SKM-1 treated with dmso at 0.1 percent for 144 hours (cell line): ENCODE measurements around the gene DEFB131B.
"Not testable (repeated sequence)": the region's sequence is repeated elsewhere in the genome, so short reads cannot be mapped to it uniquely, and the experiment has no call there.

ENCODE experiments used
- DNase-seq: peaks from one replicate; lab custom pipeline; 2025; ENCODE audit not compliant: unreplicated experiment; lab: John Stamatoyannopoulos, UW

DEFB131B gene, protein sequence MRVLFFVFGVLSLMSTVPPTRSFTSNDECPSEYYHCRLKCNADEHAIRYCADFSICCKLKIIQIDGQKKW

DNA sequence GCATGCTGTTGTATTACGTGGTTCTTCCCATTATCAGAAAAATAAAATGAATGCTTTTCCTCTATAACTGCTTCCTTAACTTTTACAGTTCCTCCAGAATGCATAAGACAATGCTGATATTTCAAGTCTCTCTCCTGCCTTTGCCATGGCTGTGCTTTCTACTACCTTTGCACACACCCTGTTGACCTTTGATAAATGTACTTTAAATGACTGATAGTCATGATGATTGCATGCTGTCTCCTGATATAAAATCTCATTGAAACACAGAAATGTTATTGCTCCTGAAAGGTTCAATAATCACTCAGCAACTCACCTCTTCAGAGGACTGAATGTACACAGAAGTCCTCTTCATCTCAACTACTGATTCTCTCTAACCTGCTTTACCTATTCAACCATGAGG, at the start of gene DEFB131B:
TSS of gene DEFB131B (plus strand) at position 395 of the 400 bp plus-strand sequence. CDS start at position 395, 0 bp downstream.
- not testable (repeated sequence) for DNase-seq

DNA sequence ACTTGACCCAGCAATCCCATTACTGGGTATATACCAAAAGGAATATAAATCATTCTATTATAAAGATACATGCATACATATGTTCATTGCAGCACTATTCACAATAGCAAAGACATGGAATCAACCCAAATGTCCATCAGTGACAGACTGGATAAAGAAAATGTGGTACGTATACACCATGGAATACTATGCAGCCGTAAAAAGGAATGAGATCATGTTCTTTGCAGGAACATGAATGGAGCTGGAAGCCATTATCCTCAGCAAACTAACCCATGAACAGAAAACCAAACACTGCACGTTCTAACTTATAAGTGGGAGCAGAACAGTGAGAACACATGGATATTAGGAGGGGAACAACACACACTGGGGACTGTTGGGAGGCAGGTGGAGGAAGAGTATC, 49.0 kb upstream of the DEFB131B start:
- DNase-seq = not testable (repeated sequence)

DNA sequence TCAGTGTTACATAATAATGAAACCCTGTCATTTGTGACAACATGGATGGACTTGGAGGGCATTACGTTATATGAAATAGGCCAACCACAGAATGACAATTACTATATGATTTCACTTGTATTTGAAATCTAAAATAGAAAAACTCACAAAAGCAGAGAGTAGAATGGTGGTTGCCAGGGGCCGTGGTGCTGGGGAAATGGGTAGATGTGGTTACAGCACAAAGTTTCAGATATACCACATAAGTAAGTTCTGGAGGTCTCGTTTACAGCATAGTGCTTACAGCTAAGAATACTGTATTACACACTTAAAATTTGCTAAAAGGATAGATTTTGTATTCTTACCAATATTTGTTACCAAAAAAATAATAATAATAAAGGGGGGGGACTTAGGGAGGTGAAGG, 48.6 kb upstream of the DEFB131B start:
- not testable (repeated sequence) for DNase-seq

DNA sequence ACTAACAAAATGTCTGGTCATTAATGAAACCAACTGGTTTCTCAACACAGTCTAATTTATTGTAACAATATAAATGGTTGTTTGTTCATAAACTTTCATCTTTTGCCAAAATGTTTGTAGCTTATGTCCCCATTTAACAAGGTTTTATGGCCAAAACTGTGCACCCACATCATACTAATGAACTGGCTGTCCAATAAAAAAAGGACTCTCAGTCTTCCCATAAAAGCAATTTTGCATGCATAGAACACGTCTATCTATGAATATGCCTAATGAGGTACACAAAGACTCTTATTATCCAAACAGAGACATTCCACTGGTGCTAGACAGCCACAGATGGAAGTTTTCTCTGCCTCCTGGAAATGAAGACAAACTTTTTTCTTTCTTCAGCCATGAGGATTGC, 45.4 kb upstream of the DEFB131B start, which contains the start of gene DEFB108B:
TSS of gene DEFB108B (plus strand) at position 390 of the 400 bp plus-strand sequence. CDS start at position 390, 0 bp downstream.
- not testable (repeated sequence) for DNase-seq

DNA sequence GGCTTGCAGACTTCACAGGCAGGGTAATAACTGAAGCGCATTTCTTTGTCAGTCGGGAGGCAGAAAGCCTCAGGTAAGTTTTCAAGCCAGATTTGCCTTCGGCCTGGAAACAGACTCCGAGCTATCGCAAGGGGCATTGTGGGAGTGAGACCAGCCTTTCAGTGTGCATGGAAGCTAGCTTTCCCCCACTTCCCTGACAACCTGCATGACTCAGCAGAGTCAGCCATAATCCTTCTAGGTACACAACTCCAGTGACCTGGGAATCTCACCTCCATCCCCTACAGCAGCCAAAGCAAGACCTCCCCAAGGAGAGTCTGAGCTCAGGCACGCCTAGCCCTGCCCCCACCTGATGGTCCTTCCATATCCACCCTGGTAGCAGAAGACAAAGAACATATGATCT, 35.5 kb upstream of the DEFB131B start:
- not testable (repeated sequence) for DNase-seq

DNA sequence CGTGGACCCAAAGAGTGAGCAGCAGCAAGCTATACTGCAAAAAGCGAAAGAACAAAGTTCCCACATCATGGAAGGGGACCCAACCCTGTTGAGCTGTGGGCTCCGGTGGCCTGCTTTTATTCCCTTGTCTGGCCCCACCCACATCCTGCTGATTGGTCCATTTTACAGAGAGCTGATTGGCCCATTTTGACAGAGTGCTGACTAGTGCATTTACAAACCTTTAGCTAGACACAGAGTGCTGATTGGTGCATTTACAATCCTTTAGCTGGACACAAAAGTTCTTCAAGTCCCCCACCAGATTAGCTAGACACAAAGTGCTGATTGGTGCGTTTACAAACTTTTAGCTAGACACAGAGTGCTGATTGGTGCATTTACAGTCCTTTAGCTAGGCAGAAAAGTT, 34.9 kb upstream of the DEFB131B start:
- not testable (repeated sequence) for DNase-seq

DNA sequence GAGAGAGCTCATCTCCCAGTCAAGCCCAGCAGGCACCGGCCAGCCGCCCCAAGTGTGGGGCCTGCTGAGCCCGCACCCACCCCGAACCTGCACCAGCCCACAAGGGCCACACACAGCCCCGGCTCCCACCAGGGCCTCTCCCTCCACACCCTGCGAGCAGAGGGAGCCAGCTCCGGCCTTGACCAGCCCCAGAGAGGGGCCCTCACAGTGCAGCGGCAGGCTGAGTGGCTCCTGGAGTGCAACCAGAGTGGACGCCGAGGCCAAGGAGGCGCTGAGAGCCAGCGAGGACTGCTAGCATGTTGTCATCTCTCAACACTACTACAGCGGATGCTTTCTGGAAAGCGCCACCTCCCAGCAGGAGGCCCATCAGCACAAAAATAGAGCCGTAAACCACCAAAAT, 34.4 kb upstream of the DEFB131B start:
- no peak for DNase-seq

DNA sequence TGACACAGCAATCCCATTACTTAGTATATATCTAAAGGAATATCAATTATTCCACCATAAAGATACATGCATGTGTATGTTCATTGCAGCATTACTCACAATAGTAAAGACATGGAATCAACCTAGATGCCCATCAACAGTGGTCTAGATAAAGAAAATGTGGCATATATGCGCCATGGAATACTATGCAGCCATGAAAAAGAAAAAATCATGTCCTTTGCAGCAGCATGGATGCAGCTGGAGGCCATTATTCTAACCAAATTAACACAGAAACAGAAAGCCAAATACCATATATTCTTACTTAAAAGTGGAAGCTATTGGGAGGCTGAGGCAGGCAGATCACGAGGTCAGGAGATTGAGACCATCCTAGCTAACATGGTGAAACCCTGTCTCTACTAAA, 24.4 kb upstream of the DEFB131B start:
- not testable (repeated sequence) for DNase-seq

DNA sequence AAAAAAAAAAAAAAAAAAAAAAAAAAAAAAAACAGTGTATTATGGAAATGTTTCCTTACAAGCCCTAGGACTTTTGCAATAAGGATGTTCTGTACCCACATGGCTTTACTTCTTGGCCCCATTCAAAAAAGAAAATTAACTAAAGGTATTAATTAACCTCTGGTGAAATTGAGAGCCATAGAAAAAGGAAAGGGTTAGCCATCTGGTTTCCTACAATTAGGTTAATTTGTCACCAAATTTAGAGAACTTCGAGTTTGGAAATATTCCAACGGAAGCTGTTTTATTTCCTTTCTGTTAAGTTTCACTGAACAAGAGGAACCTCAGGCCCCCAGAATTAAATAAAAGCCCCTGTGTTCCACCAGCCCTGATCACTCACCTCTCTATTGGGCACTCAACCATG, 22.4 kb upstream of the DEFB131B start:
- DNase-seq = not testable (repeated sequence)

DNA sequence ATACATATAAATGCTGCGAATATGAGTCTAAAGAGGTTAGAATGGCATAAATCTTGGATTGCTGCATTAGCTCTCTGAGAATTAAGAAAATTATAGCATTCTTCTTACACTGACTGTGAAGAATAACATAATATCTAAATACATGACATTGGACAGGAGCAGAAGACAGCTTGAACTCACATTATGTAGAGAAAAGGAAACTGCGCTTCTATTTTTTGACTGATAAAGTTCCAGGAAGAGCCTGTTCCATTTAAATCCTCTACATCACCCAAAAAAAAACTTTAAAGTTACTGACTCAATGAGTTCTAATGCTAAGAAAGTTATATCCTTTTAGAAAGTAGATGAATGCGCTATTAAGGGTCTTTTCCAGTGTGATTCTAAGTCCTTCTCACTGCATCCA, 17.4 kb upstream of the DEFB131B start:
- DNase-seq = not testable (repeated sequence)

DNA sequence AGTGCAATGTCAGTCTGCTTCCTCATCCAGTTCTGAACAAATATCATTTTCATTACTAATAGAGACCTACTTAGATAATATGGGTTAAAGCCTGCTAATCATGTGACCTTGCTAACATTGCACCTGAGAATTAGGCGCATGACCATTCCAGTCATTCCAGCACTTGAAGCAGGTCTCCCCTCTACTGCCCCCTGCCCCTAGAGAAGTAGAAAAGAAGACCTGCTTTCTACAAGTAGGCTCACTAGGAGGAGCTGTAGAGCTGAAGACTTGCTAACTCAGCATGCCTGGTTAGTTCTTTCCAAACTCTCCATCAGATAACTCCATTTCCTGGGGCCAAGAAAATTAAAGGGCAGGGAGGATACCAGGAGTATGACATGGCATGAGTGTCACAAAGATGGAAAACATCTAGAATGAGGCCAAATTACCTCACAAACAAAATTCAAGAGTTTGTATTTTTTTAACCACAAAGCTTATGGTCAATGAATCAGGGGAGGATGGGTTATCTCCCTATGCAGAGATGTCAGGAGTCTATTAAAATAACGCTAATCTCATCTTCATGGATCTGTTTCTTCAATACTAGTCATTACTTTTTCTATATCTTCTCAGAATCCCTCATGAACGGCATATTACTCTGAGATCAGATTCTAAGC, 14.2 kb upstream of the DEFB131B start:
- peak; percentile 0 for DNase-seq

DNA sequence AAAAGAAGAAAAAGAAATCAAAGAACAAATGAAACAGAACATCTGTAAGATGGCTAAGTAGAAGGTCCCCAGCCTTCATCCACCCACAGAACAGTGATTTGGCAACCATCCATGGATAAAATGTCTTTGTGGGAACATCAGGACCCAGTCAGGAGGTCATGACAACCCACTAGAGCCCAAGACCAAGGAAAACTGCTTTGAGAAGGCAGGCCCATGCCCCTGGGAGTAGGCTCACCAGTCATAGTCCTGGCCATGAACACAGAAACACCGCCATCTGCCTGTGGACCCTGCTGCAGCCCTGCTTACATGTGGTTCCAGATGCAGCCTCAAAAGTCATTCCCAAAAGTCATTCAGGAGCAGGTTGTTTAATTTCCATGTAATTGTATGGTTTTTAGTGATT, 11.0 kb upstream of the DEFB131B start:
- DNase-seq = not testable (repeated sequence)

DNA sequence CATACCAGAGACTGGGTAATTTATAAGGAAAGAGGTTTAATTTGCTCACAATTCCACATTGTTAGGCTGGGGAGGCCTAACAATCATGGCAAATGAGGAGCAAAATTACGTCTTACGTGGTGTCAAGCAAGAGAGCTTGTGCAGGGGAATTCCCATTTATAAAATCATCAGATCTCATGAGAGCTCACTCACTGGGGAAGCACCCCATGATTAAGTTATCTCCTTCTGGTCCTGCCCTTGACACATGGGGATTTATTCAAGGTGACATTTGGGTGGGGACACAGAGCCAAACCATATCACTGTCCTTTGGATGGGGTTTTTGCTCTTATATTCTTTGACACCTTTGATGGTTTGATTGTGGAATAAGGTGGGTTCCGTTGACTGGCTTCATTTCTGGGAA, 8.3 kb upstream of the DEFB131B start:
- not testable (repeated sequence) for DNase-seq

DNA sequence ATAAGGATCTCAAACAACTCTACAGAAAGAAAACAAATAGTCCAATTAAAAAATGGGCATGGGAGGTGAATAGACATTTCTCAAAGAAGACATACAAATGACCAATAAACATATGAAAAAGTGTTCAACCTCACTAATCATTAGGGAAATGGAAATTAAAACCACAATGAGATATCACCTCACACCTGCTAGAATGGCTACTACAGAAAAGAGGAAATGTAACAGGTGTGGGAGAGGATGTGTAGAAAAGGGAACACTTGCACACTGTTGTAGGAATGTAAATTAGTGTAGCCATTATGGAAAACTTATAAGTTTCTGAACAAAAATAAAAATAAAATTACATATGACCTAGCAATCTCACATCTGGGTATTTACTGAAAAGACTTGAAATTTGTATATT, 7.6 kb upstream of the DEFB131B start:
- not testable (repeated sequence) for DNase-seq

DNA sequence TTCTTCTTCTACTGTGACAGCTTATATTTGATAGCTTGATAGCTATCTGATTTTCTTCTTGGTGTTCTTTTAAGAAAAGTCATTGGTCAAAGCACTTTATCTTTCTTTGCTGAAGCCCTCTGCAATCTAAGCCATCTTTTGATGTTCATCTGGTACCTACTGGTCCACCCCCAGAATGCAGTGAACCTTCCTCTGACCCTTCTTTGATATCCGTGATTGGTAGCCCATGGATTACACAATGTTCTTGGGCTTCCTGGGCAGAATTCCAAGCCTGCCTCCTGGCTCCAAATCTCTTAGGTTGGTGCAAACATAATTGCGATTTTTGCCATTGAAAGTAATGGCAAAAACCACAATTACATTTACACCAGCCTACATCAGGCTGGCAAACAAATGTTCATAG, 2.0 kb upstream of the DEFB131B start:
- DNase-seq = not testable (repeated sequence)

DNA sequence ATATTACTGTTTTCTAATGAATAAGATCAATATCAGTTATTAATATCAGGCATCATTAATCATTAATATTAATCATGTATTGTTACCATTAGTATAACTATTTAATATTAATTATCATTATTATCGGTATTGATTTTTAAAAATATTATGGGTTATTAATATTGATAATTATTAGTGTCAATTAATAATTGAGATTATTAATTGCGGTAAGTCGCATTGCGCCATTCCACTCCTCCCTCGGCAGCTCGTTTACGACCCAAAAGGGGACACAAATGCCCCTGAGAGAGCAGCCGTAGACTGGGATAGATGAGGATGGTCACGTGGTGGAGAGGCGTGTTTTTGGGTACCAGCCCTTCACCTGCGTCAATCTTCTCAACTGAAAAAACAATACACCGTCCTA, 7.6 kb downstream of the DEFB131B start:
- DNase-seq = not testable (repeated sequence)

DNA sequence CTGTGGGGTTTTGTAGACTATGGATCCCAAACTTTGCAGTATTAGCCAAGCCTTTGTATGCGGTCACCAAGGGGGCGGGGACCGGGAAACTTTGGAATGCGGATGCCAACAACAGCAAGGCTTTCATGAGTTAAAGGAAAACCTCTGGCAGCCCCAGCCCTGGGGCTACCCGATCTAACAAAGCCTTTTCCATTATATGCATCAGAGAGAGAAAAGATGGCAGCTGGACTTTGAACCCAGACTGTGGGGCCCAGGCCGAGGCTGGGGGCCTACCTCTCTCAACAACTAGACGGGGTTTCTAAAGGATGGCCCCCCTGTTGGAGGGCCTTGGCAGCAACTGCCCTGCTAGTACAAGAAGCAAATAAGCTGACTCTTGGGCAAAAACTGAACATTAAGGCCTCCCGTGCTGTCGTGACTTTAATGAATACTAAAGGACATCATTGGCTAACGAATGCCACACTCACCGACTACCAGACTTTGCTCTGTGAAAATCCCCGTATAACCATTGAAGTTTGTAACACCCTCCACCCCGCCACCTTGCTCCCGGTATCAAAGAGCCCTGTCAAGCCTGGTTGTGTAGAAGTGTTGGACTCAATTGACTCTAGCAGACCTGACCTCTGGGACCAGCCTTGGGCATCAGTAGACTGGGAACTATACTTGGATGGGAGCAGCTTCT, 10.2 kb downstream of the DEFB131B start:
- not testable (repeated sequence) for DNase-seq

DNA sequence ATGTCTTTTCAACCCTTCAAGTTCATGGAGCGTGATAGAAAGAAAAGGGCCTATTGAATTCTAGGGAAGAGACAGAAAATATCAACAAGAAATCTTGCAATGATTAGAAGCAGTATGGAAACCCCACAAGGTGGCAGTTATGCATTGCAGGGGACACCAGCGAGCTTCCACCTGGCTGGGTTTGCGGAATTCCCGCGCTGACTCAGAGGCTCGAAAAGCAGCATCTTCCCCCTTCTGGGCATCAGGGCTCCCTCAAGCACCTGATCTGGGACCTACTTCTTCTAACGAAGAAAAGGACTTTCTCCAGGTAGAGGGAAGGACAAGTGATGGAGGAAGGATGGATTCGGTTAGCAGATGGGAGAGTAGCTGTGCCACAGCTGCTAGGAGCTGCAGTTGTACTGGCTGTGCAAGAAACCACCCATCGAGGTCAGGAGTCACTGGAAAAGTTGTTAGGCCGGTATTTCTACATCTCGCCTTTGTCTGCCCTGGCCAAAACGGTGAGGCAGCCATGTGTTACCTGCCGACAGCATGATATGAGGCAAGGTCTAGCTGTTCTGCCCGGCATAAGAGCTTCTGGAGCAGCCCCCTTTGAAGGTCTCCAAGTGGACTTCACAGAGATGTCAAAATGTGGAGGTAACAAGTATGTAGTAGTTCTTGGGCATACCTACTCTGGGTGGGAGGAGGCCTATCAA, 11.1 kb downstream of the DEFB131B start:
- DNase-seq = not testable (repeated sequence)

DNA sequence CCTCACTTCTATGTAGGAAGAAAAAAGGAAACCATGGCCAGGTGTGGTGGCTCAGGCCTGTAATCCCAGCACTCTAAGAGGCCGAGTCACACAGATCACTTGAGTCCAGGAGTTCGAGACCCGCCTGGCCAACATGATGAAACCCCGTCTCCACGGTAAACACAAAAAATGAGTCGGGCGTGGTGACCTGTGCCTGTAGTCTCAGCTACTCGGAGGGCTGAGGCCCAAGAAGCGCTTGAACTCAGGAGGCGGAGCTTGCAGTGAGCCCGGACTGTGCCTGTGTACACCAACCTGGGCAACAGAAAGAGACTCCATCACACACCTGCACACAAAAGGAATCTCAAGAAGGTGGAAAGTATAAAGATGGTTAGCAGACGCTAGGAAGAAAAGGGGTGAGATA, 17.7 kb downstream of the DEFB131B start:
- no peak for DNase-seq

DNA sequence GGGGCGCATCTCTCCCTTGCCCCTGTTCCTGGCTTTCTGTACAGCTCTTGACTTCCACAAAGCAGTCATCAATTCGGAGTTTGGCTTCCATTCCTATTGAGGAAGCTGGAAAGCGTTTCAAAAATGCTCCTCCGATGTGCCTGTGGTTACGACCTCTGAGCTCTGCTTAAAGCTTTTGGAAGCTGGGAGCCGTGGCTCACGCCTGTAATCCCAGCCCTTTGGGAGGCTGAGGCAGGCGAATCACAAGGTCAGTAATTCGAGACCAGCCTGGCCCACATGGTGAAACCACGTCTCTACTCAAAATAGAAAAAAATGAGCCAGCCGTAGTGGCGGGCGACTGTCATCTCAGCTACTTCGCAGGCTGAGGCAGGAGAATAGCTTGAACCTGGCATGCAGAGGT, 22.9 kb downstream of the DEFB131B start:
- not testable (repeated sequence) for DNase-seq

DNA sequence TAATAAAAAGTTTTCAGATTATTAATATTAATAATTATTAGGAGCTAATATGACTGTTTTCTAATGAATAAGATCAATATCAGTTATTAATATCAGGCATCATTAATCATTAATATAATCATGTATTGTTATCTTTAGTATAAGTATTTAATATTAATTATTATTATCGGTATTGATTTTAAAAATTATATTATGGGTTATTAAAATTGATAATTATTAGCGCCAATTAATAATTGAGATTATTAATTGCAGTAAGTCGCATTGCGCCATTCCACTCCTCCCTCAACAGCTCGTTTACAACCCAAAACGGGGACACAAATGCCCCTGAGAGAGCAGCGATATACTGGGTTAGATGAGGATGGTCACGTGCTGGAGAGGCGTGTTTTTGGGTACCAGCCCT, 30.0 kb downstream of the DEFB131B start:
- no peak for DNase-seq

DNA sequence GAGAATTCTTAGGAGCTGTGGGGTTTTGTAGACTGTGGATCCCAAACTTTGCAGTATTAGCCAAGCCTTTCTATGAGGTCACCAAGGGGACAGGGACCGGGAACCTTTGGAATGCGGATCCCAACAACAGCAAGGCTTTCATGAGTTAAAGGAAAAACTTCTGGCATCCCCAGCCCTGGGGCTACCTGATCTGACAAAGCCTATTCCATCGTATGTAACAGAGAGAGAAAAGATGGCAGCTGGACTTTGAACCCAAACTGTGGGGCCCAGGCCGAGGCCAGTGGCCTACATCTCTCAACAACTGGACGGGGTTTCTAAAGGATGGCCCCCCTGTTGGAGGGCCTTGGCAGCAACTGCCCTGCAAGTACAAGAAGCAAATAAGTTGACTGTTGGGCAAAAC, 32.5 kb downstream of the DEFB131B start:
- not testable (repeated sequence) for DNase-seq
